ENCODE data around the gene PRUNE2.

PRUNE2 gene

DNA sequence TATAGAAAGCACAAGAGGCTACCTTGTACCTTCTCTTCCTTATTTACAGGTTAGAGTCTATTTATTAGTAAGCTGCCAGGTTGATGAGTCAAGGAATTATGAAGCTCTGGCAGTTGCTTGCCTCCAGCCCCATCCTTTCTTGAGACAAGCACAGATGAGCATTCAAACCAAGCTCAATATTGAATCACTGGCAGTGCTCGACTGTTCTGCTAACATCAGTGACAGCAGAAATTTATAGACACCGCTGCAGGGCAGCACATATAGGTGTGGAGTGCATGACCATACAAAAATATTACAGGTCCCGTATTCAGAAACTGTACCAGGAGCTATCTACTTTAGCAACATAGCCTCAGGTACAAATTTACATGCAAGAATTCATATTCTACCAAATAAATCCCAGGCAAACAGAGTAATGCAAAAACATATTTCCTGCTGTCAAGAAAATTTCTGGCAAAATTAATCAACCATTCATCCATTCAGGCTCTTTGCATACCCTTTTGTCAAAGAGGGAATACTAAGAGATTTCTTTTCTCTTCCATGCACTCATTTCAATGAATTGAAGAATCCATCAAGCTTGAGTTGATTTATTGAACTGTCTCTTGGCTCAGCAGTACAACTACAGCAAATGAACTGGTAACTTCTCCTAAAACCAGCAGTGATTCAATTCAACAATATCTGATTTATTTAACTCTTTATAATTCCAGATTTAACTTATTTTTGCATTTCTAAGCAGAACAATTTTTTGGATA lies 168.6 kb downstream of the PRUNE2 start:
- DNase-seq (ENCODE audit: low read depth, low spot score): no peak

DNA sequence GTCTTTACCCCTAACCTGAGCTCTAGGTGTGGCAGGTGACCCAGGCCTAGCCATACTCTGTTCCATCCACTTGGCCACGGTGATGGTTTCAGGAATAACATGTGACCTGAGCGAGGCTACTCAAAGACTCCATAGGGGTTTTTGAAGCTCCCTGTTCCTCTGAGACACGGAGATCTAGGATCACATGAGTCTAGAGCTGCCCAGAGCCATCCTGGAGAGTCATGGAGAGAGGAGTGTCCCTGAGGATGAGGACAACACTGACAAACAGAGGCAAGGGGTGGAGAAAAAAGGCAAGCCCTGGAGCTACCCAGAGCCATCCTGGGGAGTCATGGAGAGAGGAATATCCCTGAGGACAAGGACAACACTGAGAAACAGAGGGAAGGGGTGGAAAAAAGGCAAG lies 171.2 kb downstream of the PRUNE2 start:
- no peak for DNase-seq (ENCODE audit: low read depth, low spot score)

DNA sequence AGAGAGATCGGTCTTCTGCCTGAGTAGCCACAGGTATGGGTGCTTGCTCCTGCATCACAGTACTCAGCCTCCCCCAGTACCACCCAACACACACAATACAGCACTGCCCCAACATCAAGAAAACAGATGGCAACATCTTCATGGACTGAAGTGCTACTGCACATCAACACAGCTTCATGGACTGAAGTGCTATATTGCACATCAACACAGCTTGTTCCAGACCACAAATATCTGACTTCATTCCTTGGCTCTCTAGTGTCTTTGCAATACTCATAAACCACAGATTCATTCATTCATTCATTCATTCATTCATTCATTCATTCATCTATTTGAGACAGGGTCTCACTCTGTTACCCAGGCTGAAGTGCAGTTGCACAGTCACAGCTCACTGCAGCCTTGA lies 172.8 kb downstream of the PRUNE2 start:
- no peak for DNase-seq (ENCODE audit: low read depth, low spot score)

DNA sequence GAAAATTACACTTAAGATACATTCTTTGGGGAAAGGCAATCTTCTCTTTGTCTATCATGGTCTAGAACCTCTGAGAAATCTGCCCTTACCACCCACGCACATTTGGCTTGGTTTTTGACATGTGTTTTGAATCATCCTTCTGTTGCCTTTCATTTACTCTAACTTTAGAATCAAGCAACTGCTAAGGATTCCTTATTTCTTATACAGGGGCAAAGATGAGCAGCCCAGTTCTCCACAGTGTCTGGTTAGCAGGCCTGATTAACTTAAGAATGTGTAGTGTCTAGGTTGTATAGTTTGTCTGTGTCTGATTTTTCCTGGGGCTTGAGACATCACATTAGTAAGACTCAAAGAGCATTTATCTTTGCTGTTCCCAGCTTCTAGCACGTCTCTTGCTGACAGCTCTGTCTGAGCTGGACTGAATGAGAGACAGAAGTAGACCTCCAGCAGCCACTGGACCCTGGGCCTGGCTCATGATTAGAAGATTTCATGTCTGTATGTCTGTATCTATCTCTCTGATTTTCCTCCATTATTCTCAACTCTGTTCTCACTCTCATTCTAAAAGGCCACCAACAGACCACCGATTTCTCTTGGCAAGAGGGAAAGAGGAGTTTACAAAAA lies 173.5 kb downstream of the PRUNE2 start:
- DNase-seq (ENCODE audit: low read depth, low spot score): no peak

DNA sequence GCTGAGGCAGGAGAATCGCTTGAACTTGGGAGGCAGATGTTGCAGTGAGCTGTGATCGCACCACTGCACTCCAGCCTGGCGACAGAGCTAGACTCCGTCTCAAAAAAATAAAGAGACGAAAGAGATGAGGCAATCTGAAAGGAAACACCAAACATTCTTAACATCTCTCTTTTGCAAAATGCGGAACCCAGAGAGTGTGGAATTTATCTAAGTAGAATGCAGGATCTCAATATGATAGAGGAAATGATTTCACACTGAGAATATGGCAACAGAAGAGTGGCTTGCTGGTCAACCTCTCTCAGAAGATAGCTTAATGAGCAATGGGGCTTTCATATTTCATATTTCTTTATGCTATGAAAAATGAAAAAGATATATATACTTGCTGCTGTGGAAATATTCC lies 175.1 kb downstream of the PRUNE2 start:
- DNase-seq (ENCODE audit: low read depth, low spot score): no peak

DNA sequence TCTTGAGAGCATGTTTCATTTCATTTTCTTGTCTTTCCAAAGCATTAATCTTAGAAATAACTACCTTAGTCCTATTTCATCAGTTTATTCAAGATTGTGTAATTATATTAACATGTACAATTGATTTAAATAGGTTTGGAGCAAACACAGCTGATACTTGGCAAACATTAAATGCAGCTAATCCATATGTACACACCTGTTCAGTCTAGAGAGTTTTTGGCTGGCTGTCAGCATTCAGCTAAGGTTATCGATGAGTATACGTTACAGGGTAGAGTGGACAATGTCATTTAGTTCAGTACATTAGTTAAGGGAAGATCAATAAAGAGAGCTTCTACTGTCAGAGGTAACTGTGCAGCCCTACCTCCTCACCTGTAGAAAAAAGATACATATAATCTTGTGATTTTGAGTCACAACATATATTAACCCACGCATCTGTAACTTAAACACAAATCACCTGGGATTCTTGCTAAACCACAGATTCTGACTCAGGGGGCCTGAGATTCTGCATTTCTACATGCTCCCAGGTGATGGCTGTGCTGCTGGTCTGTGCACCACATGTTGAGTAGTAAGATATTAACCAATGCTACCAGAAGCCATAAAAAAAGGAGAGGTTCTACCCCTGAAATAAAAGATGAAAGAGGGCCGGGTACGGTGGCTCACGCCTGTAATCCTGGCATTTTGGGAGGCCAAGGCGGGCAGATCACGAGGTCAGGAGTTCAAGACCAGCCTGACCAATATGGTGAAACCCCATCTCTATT lies 175.8 kb downstream of the PRUNE2 start:
- no peak for DNase-seq (ENCODE audit: low read depth, low spot score)

DNA sequence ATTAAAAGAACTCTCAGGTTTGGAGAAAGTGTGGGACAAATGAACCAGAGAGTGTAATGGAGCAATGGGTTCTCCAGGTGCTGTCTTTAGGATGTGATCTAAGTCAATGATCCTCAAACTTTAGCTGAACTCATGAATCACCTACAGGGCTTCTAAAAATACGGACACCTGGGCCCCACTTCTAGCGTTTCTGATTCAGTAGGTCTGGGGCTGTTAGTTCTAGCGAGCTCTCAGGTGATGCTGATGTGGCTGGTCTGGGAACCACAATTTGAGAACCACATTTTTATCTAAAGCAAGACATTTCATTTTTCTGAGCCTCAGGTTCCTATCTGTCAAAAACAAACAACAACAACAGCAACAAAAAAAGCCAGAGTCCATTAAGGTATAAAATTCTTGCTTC lies 176.8 kb downstream of the PRUNE2 start:
- DNase-seq (ENCODE audit: low read depth, low spot score): no peak

DNA sequence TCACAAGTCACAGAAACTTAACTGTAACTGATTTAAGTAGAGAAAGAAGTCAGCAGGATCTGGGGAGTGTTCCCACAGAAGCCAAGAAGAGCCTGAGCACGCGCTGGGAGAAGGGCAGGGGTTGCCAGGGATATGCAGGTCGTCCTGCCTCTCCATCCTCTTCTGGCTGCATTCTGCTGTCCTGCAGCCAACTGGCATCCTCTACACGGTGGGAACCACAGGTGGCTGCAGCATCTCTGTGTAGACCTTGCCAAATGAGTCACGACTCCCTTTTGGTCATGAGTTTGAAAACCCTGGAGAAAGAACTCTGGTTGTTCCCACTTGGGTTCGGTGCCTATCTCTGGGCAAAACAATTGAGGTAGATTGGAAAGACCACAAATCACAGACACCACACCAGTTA lies 180.0 kb downstream of the PRUNE2 start:
- no peak for DNase-seq (ENCODE audit: low read depth, low spot score)

DNA sequence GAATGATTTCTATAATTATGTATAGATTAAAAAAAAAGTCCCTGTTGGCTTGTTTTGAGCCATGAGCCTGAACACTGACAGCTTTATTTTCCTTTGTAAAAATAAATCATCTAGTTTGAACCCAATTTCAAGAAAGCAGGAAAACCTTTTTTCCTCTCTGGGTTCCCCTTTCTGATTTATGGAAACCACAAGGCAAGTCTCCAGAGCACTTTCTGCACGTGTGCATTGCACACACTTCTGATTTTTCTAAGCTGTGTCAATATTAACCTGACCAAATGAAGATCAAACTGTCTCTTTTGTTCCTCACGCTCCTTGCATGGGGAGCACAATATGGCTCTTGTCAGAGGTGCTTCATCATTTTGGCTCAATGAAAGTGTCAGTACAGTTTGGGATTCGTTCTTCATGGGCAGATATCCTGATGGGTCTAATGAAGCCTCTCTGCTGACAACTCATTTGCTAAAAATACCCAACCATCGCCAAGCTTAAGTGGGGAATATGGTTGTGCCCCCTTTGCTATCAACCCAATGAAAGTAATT lies 180.8 kb downstream of the PRUNE2 start:
- no peak for DNase-seq (ENCODE audit: low read depth, low spot score)

DNA sequence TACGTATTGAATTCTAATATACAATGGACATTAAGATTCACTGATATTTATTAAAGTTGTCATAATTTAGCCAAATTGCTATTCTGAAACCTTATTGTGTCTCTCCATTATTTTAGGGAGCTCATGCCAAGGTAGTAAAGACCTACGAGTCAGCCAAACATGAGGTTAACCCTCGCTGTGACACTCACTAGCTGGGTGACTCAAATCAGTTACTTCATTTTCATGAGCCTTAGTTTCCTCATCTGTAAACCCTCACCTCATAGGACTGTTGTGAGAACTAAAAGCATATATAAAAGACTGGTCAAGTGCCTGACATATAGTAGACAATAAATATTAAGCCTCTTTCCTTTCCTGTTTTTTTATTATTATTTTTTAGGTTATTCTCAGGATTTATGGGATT lies 185.7 kb downstream of the PRUNE2 start:
- DNase-seq (ENCODE audit: low read depth, low spot score): no peak

DNA sequence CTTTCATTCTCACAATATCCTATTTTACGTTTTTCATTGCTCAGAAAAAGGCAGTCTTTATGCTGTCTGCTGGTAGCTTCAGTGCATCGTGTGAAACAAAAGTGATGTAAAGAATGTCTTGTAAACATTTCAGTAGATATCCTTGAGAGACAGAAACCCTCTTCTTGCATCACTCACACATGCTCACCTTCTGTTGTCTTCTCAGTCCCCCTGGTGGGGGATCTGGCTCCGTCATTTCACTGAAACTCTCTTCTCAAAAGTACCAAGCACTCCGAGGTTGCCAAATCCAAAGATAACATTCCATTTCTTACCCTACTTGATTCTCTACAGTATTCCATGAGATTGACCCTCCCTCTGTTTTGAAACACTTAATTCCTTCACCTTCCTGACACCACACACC lies 187.7 kb downstream of the PRUNE2 start:
- no peak for DNase-seq (ENCODE audit: low read depth, low spot score)

DNA sequence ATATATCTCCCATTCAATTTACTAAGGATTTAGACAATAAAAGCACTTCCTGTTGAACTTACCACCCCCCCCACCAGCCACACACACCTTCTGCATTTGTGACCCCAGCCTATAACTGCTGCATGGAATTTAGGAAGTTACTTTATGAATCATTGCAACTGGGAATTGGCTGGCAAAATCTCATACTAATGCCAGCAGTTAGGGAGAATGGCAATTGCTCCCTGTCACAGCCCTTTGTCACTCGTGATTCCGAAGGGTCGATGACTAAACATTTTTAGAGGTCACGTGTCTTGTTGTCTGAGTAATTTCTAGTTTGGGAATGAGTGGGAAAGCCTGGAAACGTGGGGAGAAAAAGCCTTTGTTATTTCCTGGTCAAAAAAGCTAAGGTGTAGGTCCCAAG lies 188.3 kb downstream of the PRUNE2 start:
- DNase-seq (ENCODE audit: low read depth, low spot score): peak; percentile 44

DNA sequence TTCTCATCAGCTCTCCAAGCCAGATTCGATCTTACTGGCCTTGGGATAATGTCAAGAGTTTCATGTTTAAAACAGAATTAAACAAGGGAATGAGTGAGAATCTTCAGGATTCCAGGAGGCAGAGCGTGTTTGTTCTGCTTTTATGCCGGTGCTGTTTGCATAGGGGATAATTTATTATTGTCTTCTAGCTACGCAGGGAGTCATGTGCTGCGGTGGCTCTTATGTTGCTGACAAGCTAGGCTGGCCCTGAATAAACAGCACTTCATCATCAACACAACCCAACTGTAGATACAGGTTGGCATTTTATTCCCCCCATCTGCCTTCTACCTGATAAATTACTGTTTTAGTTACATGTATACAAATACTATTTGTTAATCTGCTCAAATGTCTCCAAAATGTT lies 188.7 kb downstream of the PRUNE2 start:
- DNase-seq (ENCODE audit: low read depth, low spot score): no peak

DNA sequence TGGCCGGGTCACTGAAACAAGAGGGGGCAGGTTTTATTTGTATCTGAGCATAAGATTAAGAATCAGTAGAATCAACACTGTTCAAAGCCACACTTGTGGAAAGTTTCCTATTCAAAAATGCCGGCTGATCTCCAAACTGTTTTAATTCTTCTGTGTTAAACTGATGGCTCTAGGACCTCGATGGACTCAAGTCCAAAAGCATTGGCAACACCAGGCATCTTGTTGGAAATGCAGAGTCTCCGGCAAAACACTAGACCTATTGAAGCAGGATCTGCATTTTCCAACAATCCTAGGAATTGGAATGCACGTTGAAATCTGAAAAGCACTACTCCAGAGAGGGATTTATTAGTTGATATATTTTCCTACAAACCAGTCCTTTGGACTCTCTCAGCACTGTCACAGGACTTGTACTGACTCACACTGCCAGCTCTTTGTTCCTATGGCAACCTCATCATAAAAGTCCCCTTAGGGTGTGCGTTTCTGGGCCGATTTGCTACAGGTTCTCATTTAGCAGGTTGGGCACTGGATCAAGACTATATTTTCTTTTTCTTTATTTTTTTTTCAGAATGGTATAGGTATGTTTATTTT lies 189.7 kb downstream of the PRUNE2 start:
- peak; percentile 64 for DNase-seq (ENCODE audit: low read depth, low spot score)

DNA sequence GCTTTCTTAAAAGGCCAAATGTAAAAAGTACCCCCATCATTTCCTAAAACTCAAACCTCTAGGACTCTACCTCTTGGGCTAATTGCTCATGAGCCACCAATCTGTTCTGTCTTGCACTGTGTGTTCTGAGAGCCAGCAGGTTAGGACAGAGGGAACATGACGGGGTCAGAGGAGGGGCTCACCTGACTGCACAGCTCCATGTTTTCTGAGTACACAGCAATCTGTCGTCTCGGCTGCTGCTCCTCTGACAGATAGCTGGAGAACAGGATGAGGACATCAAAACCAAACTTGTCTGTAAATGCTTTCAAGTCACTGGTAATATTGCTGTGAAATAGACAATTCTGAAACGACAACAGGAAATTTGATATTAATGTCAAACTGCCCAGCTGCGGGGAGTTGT lies 192.5 kb downstream of the PRUNE2 start:
- DNase-seq (ENCODE audit: low read depth, low spot score): no peak

DNA sequence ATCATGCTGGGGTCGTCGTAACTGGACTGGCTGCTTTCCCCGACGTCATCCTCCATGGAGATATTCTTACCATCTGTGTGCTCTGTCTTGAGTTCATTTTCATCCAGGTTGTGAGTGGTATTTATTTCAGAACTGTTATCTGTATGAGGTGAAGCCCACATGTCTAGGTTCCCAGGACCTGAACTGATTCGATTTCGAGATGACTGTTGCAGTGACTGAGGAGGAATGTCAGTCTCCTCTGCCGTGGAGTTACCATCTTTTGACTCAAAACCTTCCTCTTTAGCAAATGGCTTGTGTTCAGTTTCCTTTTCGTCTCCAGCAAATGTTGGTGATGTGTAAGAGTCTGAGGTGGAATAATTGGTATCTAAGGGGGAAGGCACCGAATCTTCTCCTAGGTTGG lies 196.9 kb downstream of the PRUNE2 start:
- DNase-seq (ENCODE audit: low read depth, low spot score): no peak

DNA sequence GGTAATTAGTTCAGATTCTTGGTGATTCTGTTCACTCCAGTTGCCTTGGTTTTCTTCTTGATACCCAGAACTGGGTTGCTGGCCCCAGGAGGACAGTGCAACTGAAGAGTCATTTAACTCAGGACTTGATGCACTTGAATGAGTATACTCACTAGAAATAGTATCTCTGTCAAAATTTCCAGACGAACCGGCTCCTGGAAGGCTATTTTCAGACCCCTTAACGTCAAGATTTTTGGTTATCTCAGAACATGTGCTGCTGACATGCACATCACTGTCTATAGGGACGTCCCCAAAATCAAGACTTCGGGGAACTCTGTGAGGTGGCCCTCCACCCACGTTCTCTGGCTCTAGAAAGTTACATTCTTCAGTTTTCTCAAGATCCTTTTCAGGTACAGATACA lies 198.4 kb downstream of the PRUNE2 start:
- DNase-seq (ENCODE audit: low read depth, low spot score): no peak

DNA sequence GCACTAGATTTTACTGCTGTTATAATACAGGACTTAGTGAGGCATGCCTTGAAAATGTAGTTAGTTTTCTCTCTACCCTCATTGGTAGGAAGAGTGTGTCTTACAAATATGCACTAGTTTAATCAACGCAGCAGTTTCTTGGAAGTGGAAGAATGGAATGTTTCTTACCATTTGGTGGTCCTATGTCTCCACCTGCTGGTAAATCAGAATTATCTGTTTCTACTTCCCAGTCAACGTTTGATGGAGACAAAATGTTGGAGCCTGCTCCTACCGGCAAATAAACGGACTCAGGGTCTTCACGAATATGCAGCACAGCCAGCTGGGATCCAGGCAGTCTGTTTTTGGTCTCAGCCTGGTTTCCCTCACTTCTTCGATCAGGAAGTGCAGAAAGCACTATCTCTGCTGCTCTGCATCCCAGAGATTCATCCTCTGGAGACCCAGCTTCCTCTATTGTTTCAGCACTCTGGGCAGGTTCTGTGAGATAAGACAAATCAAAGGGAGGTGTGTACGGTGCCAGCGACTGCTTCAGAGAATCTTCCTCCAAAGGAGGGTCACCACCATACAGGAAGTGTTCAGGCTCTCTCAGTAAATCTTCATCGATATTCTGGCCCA lies 201.2 kb downstream of the PRUNE2 start:
- DNase-seq (ENCODE audit: low read depth, low spot score): peak; percentile 90

DNA sequence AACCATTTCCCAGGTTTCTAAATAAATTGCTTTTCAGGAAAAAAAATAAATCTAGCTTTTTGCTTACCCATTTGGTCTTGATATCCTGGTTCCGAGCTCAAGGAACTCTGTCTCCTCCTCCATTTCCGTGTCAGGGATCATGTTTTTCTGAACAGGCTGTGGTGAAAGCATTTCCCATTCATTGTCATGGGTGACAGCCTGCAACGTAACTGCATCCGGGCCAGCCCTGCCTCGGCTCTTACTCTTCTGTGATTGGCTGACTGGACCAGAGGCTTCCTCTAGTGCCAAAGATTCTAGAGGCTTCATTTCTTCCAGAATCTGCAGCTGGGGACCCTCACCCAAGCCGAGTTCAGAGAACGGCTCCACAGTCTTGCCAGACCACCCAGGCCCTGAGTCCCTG lies 202.6 kb downstream of the PRUNE2 start:
- DNase-seq (ENCODE audit: low read depth, low spot score): no peak

DNA sequence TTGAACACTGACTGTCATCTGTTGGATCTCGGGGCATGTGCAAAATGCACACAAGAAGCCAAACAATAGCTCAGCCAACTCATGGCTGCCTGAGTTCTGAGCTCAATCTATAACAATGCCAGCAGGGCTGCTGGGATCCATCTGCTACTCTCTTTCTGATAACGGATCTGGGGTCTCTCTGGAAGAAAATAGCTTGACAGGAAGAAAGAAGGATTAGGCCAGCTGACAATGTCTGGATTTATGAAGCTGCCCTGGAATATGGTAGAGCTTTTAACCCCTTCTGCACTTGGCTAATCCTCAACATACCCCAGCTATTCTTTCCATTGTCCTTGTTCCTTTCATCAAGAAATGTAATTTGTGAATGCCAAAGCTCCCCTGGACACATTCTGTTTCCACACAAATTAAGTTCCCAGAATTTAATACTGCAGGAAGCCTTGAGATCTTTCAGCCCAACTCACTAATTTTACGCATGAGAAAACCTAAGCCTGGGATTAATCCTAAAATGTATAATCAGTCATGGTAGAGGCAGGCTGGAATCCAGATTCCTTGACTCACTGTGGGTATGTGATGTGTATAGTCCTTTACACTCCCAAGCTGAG lies 204.4 kb downstream of the PRUNE2 start:
- peak; percentile 89 for DNase-seq (ENCODE audit: low read depth, low spot score)

DNA sequence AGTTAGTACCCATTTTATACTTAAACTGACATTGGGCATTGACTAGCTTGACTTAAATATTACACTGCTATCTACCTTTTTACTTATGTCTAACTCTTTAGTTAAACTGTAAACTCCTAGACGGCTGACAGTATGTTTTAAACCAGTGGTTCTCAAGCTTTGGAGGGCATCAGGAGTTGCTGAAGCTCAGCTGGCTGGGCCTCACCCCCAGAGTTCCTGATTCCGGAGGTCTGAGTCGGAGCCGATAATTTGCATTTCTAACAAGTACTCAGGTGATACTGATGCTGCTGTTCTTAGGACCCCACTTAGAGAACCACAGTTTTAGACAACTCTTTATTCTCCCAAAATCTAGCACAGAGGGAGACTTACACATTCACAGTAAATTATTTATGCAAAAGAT lies 205.0 kb downstream of the PRUNE2 start:
- peak; percentile 32 for DNase-seq (ENCODE audit: low read depth, low spot score)

Measured in astrocyte of the hippocampus (primary cell).